HG03097 (cell line): ENCODE results near the gene RPL6.

Experiments
- ATAC-seq: cut with Tn5 transposase; IDR thresholded peaks from one replicate; pipeline ENCODE4 v1.9.1; 2021; ENCODE audit not compliant: unreplicated experiment, low FRiP score

Gene RPL6

DNA sequence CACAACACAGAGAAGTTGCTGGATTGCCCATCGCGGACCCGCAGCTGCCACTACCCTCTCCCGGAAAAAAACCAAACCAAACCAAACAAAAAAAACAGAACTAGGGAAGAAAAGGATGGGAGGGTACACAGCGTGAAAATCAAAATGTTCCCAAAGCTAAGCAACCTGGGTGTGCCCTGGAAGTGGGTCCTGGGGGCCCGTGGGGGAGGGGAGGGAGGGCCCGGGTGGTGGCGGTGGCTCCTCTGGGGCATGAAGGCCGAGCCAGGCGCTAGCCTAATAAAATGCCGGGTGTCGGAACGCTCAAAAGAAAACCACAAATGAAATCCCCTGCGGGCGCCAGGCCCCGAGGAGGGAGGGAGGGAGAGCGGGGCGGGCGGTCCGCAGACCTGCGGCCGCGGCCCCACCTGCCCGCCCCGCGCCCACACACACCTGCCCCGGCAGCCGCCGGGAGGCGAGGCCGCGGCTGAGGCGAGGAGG is 28.0 kb downstream of the RPL6 start:
- ATAC-seq: peak; percentile 45

- ATAC-seq: no peak
Measured at GRCh38 chr12:112380663-112381405, 28.6 kb downstream of the RPL6 start.

DNA sequence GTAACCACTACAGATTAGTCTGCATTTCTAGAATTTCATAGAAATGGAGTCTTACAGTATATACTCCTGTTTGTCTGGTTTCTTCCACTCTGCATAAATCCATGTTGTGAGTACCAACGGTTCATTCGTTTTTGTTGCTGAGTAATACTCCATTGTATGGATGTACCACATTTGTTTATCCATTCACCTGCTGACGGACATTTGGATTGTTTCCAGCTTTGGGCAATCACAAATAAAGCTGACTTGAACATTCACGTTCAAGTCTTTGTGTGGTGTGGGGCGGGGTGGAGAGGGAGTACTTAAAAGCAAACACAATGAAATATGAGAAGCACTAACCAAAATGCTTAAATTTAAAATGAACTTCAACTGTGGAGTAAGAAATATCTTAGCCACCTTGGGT is 34.3 kb downstream of the RPL6 start:
- ATAC-seq: no peak

GRCh38 chr12:112374166-112374740 is 35.2 kb downstream of the RPL6 start:
- no peak for ATAC-seq

DNA sequence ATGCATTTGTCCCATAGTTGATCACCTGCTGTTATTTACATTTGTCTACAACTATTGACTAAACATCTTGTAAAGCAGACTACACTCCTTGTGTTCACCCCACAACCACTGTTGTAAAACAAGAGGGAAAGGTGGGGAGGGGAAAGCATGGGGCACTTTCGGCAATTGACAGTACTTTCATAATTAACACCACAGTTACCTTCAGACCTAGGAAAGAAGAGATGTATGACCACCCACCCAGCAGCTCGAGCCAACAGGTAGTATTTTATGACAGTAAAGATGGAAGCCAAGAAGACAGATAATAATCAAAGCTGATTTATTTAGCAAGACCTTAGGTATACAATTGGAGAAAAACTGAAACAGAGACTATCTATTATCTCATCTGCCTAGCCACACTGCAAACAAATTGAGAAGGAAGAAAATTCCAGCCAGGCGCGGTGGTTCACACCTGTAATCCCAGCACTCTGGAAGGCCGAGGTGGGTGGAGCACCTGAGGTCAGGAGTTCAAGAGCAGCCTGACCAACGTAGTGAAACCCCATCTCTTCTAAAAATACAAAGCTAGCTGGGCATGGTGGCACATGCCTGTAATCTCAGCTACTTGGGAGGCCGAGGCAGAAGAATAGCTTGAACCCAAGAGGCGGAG is 38.4 kb downstream of the RPL6 start:
- ATAC-seq: no peak

- ATAC-seq: no peak
Measured at GRCh38 chr12:112370199-112370598, 39.2 kb downstream of the RPL6 start.

DNA sequence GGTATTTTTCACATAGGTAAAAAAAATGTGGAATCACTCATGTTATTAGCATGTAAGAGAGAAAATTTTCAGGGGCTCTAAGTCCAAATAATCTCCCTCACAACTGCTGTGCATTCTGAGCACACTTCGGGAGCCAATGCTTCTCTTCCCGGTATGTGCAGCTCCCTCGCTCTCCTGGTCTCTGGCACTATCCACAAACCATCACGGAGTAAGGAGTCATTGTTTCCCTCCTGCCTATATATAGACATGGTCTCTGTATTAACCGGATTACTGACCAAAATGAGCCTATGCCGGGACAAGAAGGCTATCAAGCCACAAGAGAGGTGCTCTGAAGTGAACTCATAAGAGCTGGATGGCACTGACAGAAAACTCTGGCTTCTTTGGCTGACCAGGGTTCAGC is 40.5 kb downstream of the RPL6 start:
- no peak for ATAC-seq

GRCh38 chr12:112367965-112368364 is 41.4 kb downstream of the RPL6 start:
- ATAC-seq: no peak

GRCh38 chr12:112362310-112362709 is 47.1 kb downstream of the RPL6 start:
- no peak for ATAC-seq

GRCh38 chr12:112361271-112361670 is 48.1 kb downstream of the RPL6 start:
- ATAC-seq: no peak

GRCh38 chr12:112359290-112359689 is 50.1 kb downstream of the RPL6 start:
- ATAC-seq: no peak

DNA sequence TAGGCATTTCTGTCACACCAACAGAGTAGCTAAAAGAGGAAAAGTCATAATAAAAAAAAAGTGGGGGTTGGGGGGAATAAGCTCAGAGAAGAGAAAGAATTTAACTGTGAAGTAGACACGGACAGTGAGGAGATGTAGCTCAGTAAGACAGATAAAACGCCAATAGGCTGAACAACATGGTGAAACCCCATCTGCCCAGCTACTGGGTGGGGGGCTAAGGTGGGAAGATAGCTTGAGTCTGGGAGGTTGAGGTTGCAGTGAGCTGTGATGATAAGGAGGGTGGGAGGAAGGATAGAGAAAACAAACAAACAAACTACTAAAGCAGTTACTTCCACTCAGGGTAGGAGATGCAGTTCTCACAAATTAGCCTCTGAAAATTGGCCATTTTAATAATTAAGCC is 52.2 kb downstream of the RPL6 start:
- ATAC-seq: no peak
